Glomerular endothelial cell (primary cell): ENCODE data around the gene MOGAT1. TPM values are rescaled to one million over a fixed set of nuclear protein-coding genes. Genes with fewer than 3 reads are reported as not detected.

ENCODE experiments used
- total RNA-seq: library from RNA; depleted of rRNA; stranded (reverse); fragments of >200 nt; gene quantifications from 2 replicates; pipeline ENCODE4 v1.2.3, GENCODE V29; 2015

Gene MOGAT1
- total RNA-seq, 1 donor from 2014 or later, result not detected

Other genes with a start within 250 kb of the MOGAT1 start
- 1.4 TPM in 1 of 2 replicates, not detected in the other for gene SGPP2, start 247.1 kb upstream of the MOGAT1 start, total RNA-seq
- gene FARSB, start 15.6 kb upstream of the MOGAT1 start, total RNA-seq, result 12.9 and 15.3 TPM in 2 replicates
- gene ACSL3, start 189.4 kb downstream of the MOGAT1 start, total RNA-seq, result 86.4 and 94.0 TPM in 2 replicates